HepG2 (cell line): ENCODE results near the gene ESYT2.

Source experiments
- CHD2 ChIP-seq: IDR thresholded peaks from 2 replicates; pipeline ENCODE4 v1.6.1; 2011; ENCODE audit warnings: low read depth, low read length, improper control_type of control experiment
- CTCF ChIP-seq: sonication (generic); formaldehyde crosslinking; IDR thresholded peaks from 2 replicates; pipeline ENCODE4 v1.5.0; 2020; ENCODE audit warnings: mild to moderate bottlenecking, missing genetic modification reagents, moderate library complexity
- JUNB ChIP-seq: sonication (generic); formaldehyde crosslinking; IDR thresholded peaks from 2 replicates; pipeline ENCODE4 v1.8.0; 2022; ENCODE audit warnings: missing genetic modification reagents, mild to moderate bottlenecking, borderline replicate concordance
- MAX ChIP-seq: IDR thresholded peaks from 2 replicates; pipeline ENCODE4 v1.6.1; 2012; ENCODE audit warnings: inconsistent platforms
- POLR2A ChIP-seq, 2 experiments: IDR thresholded peaks; 2 replicates each; pipeline ENCODE4 v1.6.1; 2011; ENCODE audit warnings: low read depth in 2 of 2, low read length in 2 of 2, mild to moderate bottlenecking in 1 of 2, moderate library complexity in 1 of 2; ENCODE audit not compliant: insufficient read depth in 1 of 2
- POLR2AphosphoS5 ChIP-seq: IDR thresholded peaks from 2 replicates; pipeline ENCODE4 v1.6.1; 2012; ENCODE audit warnings: low read depth, low read length
- RAD21 ChIP-seq: fragments of 450-650 bp; formaldehyde crosslinking; IDR thresholded peaks from 2 replicates; pipeline ENCODE4 v1.5.0; 2020; ENCODE audit warnings: mild to moderate bottlenecking
- REST ChIP-seq, 2 experiments: IDR thresholded peaks; 2 replicates each; pipeline ENCODE4 v1.6.1; 2011 to 2012; ENCODE audit warnings: low read length in 2 of 2, borderline replicate concordance in 1 of 2, low read depth in 1 of 2, mild to moderate bottlenecking in 1 of 2, moderate library complexity in 1 of 2
- SETDB1 ChIP-seq: sonication (generic); formaldehyde crosslinking; IDR thresholded peaks from 2 replicates; pipeline ENCODE4 v1.5.1; 2020; ENCODE audit warnings: missing genetic modification reagents, mild to moderate bottlenecking, borderline replicate concordance
- SMAD9 ChIP-seq: sonication (generic); formaldehyde crosslinking; IDR thresholded peaks from 2 replicates; pipeline ENCODE4 v1.5.1; 2020; ENCODE audit warnings: mild to moderate bottlenecking, missing genetic modification reagents
- ZBTB21 ChIP-seq: sonication (generic); formaldehyde crosslinking; IDR thresholded peaks from 2 replicates; pipeline ENCODE4 v1.4.0; 2020; ENCODE audit warnings: missing genetic modification reagents
- ZFP36L2 ChIP-seq: sonication (generic); formaldehyde crosslinking; IDR thresholded peaks from 2 replicates; pipeline ENCODE4 v1.4.0; 2020; ENCODE audit warnings: missing genetic modification reagents
- ZNF740 ChIP-seq: sonication (generic); formaldehyde crosslinking; IDR thresholded peaks from 2 replicates; pipeline ENCODE4 v1.4.0; 2020; ENCODE audit warnings: missing genetic modification reagents

GRCh38 chr7:158868764-158869410, 39.6 kb upstream of the ESYT2 start:
- no peak for TF ChIP-seq CHD2
- TF ChIP-seq CTCF = no peak
- no peak for TF ChIP-seq JUNB (CRISPR knock-in tag)
- no peak for TF ChIP-seq RAD21 (CRISPR knock-in tag)
- no peak for TF ChIP-seq SMAD9 (CRISPR knock-in tag)
- no peak for TF ChIP-seq POLR2A (IDR thresholded peaks at IDR 0.05; ENCODE audit: insufficient read depth in 1 of 2, low read depth in 2 of 2, low read length in 2 of 2)
- TF ChIP-seq ZFP36L2 (CRISPR knock-in tag) = no peak
- TF ChIP-seq MAX = no peak
- no peak for TF ChIP-seq POLR2AphosphoS5
- no peak for TF ChIP-seq ZBTB21 (CRISPR knock-in tag)
- TF ChIP-seq SETDB1 (CRISPR knock-in tag) = no peak
- no peak for TF ChIP-seq REST (IDR thresholded peaks at IDR 0.05; ENCODE audit: borderline replicate concordance in 1 of 2, low read depth in 1 of 2, low read length in 2 of 2)
- TF ChIP-seq ZNF740 (CRISPR knock-in tag) = no peak
